Gastroesophageal sphincter (tissue), 3 donors: Measurements from ENCODE around the gene CASK.

Experiments
- CTCF ChIP-seq, 4 experiments: fragments of 200-600 bp in 2 of 4; fragments of 450-650 bp in 2 of 4; sonication (generic) in 1 of 4; IDR thresholded peaks; one replicate each; pipeline ENCODE4 v1.5.1; 2017 to 2019; ENCODE audit warnings: antibody characterized with exemption in 4 of 4, mild to moderate bottlenecking in 2 of 4, moderate library complexity in 2 of 4
- EP300 ChIP-seq: sonication (generic); formaldehyde crosslinking; IDR thresholded peaks from one replicate; pipeline ENCODE4 v1.6.1; 2017; ENCODE audit warnings: antibody characterized with exemption, mild to moderate bottlenecking
- POLR2A ChIP-seq, 2 donors: fragments of 450-650 bp; IDR thresholded peaks; one replicate each; pipeline ENCODE4 v1.6.1; 2017; ENCODE audit warnings: antibody characterized with exemption in 2 of 2, mild to moderate bottlenecking in 2 of 2, moderate library complexity in 1 of 2

- no peak for TF ChIP-seq CTCF (IDR thresholded peaks at IDR 0.05)
- TF ChIP-seq POLR2A (IDR thresholded peaks at IDR 0.05), result no peak
- no peak for TF ChIP-seq EP300
Measured at GRCh38 chrX:41590641-41591040, 332.7 kb downstream of the CASK start.
